H1 (cell line): ENCODE data around the gene TPSG1. TPM values are rescaled to one million over a fixed set of nuclear protein-coding genes. Genes with fewer than 3 reads are reported as not detected.
"Not testable (repeated sequence)": the region's sequence is repeated elsewhere in the genome, so short reads cannot be mapped to it uniquely, and the experiment has no call there.

Experiments
- CTCF ChIA-PET: fragments of 300-600 bp; sonication (Branson Sonifier 250); formaldehyde crosslinking; loops from one replicate; lab custom pipeline; 2021; ENCODE audit not compliant: partially characterized antibody; lab: Charles Lee
- POLR2A ChIA-PET: fragments of 300-600 bp; sonication (Branson Sonifier 250); formaldehyde crosslinking; loops from one replicate; lab custom pipeline; 2021; ENCODE audit warnings: inconsistent platforms; ENCODE audit not compliant: partially characterized antibody; lab: Charles Lee
- DNase-seq, 2 experiments: peaks; one replicate each; pipeline versions ENCODE4 v3.0.0 to v3.0.0-alpha.2; 2010 to 2022; ENCODE audit warnings: low spot score in 2 of 2, low read depth in 1 of 2, mixed read lengths in 1 of 2
- FAIRE-seq: peaks from 2 replicates; lab custom pipeline; 2011; peaks lifted over from hg19 to GRCh38; lab: Jason Lieb, UNC
- H2AFZ ChIP-seq: 2 replicates; pipeline ENCODE4 v1.8.1; 2012; ENCODE audit warnings: low read length, inconsistent platforms
- H2AK5ac ChIP-seq: 2 replicates; pipeline ENCODE4 v1.6.1; 2013; ENCODE audit warnings: low read depth, low read length
- H2BK120ac ChIP-seq: replicated peaks from 2 replicates; pipeline ENCODE3; 2013; ENCODE audit warnings: low read depth, low read length, inconsistent platforms
- H2BK12ac ChIP-seq: 2 replicates; pipeline ENCODE4 v1.6.1; 2013; ENCODE audit warnings: low read depth, low read length
- H2BK15ac ChIP-seq: 2 replicates; pipeline ENCODE4 v1.6.1; 2013; ENCODE audit warnings: low read length
- H2BK20ac ChIP-seq: 2 replicates; pipeline ENCODE4 v1.6.1; 2013; ENCODE audit warnings: low read length
- H2BK5ac ChIP-seq: 2 replicates; pipeline ENCODE4 v1.6.1; 2013; ENCODE audit warnings: low read depth, low read length
- H3K14ac ChIP-seq: 2 replicates; pipeline ENCODE4 v1.6.1; 2013; ENCODE audit warnings: inconsistent platforms; ENCODE audit not compliant: insufficient read length
- H3K18ac ChIP-seq: 2 replicates; pipeline ENCODE4 v1.6.1; 2013; ENCODE audit warnings: low read length; ENCODE audit errors: extremely low read depth
- H3K23ac ChIP-seq: 2 replicates; pipeline ENCODE4 v1.6.1; 2013; ENCODE audit warnings: inconsistent platforms; ENCODE audit not compliant: insufficient read length
- H3K23me2 ChIP-seq: 2 replicates; pipeline ENCODE4 v1.6.1; 2013; ENCODE audit warnings: low read depth, low read length
- H3K27ac ChIP-seq: 2 replicates; pipeline ENCODE4 v1.6.1; 2011; ENCODE audit warnings: low read depth, low read length, inconsistent platforms
- H3K27me3 ChIP-seq, 4 experiments: replicated peaks in 1 of 4; 1 replicate in 1 of 4; 2 replicates in 3 of 4; pipeline versions ENCODE4 v1.6.1 to v1.8.1; 2011 to 2013; ENCODE audit warnings: low read length in 3 of 4, mild to moderate bottlenecking in 3 of 4, inconsistent platforms in 2 of 4, mixed read lengths in 2 of 4, moderate library complexity in 1 of 4; ENCODE audit not compliant: control insufficient read depth in 3 of 4, insufficient read depth in 3 of 4; ENCODE audit errors: extremely low read depth in 1 of 4
- H3K36me3 ChIP-seq, 4 experiments: 2 replicates each; pipeline versions ENCODE4 v1.6.1 to v1.8.1; 2011 to 2013; ENCODE audit warnings: mild to moderate bottlenecking in 4 of 4, low read length in 3 of 4, moderate library complexity in 2 of 4, control low read depth in 1 of 4, inconsistent platforms in 1 of 4; ENCODE audit not compliant: insufficient read depth in 4 of 4, control insufficient read depth in 2 of 4
- H3K4ac ChIP-seq: replicated peaks from 2 replicates; pipeline ENCODE3; 2013; ENCODE audit warnings: low read length, low read depth, mixed read lengths, inconsistent platforms; ENCODE audit not compliant: insufficient read length
- H3K4me1 ChIP-seq, 4 experiments: replicated peaks in 1 of 4; 1 replicate in 1 of 4; 2 replicates in 3 of 4; pipeline versions ENCODE4 v1.6.1 to v1.8.1; 2011 to 2013; ENCODE audit warnings: low read length in 3 of 4, inconsistent platforms in 2 of 4, mixed read lengths in 1 of 4; ENCODE audit not compliant: insufficient read depth in 4 of 4, control insufficient read depth in 3 of 4
- H3K4me2 ChIP-seq, 2 experiments: 2 replicates each; pipeline versions ENCODE4 v1.6.1 to v1.8.1; 2011 to 2013; ENCODE audit warnings: low read depth in 2 of 2, low read length in 2 of 2, control low read depth in 1 of 2, inconsistent platforms in 1 of 2, mild to moderate bottlenecking in 1 of 2; ENCODE audit not compliant: insufficient read depth in 1 of 2
- H3K4me3 ChIP-seq, 4 experiments: fragments of 200-600, 300-600 bp in 1 of 4; sonication (generic), shearing (Covaris generic), sonication (Bioruptor Twin) in 1 of 4; 2 replicates each; pipeline versions ENCODE4 v1.5.1 to v1.8.1; 2011 to 2016; ENCODE audit warnings: low read length in 4 of 4, low read depth in 3 of 4, control low read depth in 2 of 4, inconsistent platforms in 2 of 4, mild to moderate bottlenecking in 2 of 4, mixed read lengths in 1 of 4, moderate library complexity in 1 of 4; ENCODE audit not compliant: insufficient read depth in 2 of 4; ENCODE audit errors: extremely low read depth in 1 of 4
- H3K56ac ChIP-seq: replicated peaks from 2 replicates; pipeline ENCODE3; 2013; ENCODE audit warnings: low read depth, mild to moderate bottlenecking, mixed read lengths, low read length, inconsistent platforms; ENCODE audit not compliant: insufficient read length
- H3K79me1 ChIP-seq: 2 replicates; pipeline ENCODE4 v1.6.1; 2013; ENCODE audit warnings: low read depth, low read length, control low read depth
- H3K79me2 ChIP-seq, 2 experiments: 2 replicates each; pipeline versions ENCODE4 v1.6.1 to v1.8.1; 2012 to 2013; ENCODE audit warnings: low read length in 2 of 2, mild to moderate bottlenecking in 2 of 2, inconsistent platforms in 1 of 2; ENCODE audit not compliant: insufficient read depth in 2 of 2, control insufficient read depth in 1 of 2
- H3K9ac ChIP-seq, 4 experiments: replicated peaks in 1 of 4; 1 replicate in 1 of 4; 2 replicates in 3 of 4; pipeline versions ENCODE4 v1.6.1 to v1.8.1; 2011 to 2013; ENCODE audit warnings: low read depth in 3 of 4, low read length in 3 of 4, control low read depth in 2 of 4, mild to moderate bottlenecking in 2 of 4, moderate library complexity in 2 of 4, inconsistent platforms in 1 of 4; ENCODE audit errors: extremely low read depth in 1 of 4
- H3K9me3 ChIP-seq, 2 experiments: 2 replicates each; pipeline versions ENCODE4 v1.6.1 to v1.8.1; 2012 to 2013; ENCODE audit warnings: mild to moderate bottlenecking in 2 of 2, moderate library complexity in 2 of 2, control low read depth in 1 of 2, inconsistent platforms in 1 of 2, low read depth in 1 of 2, low read length in 1 of 2, mixed read lengths in 1 of 2; ENCODE audit not compliant: insufficient read depth in 2 of 2
- H4K20me1 ChIP-seq, 2 experiments: replicated peaks in 1 of 2; 2 replicates each; pipeline versions ENCODE3 to v1.8.1; 2011 to 2013; ENCODE audit warnings: inconsistent platforms in 2 of 2, low read length in 2 of 2, mild to moderate bottlenecking in 1 of 2; ENCODE audit not compliant: insufficient read depth in 2 of 2, control insufficient read depth in 1 of 2
- H4K5ac ChIP-seq: 2 replicates; pipeline ENCODE4 v1.6.1; 2013; ENCODE audit warnings: low read length, low read depth, mixed read lengths, inconsistent platforms; ENCODE audit not compliant: insufficient read length
- H4K8ac ChIP-seq: 2 replicates; pipeline ENCODE4 v1.8.0; 2013; ENCODE audit warnings: mild to moderate bottlenecking, moderate library complexity, low read length, inconsistent platforms; ENCODE audit not compliant: insufficient read depth; ENCODE audit errors: extremely low read depth
- H4K91ac ChIP-seq: replicated peaks from 2 replicates; pipeline ENCODE3; 2013; ENCODE audit warnings: low read length, mixed read lengths, inconsistent platforms; ENCODE audit not compliant: insufficient read length
- WGBS, 2 experiments: shearing (Covaris generic) in 1 of 2; methylation state at CpG; one replicate each; pipeline versions ENCODE4 v1.1.6 to v1.1.7; 2013 to 2015; ENCODE audit warnings: low lambda C conversion rate in 2 of 2, mixed read lengths in 2 of 2, inconsistent platforms in 1 of 2, low coverage in 1 of 2, missing lambda C conversion rate in 1 of 2; ENCODE audit not compliant: insufficient replicate concordance in 2 of 2, insufficient coverage in 1 of 2, insufficient read length in 1 of 2; ENCODE audit errors: extremely low coverage in 1 of 2, missing lambda C conversion rate in 1 of 2; 5-methylcytosine and 5-hydroxymethylcytosine counted together
- polyA plus RNA-seq, 7 experiments: library from polyadenylated mRNA; depleted of rRNA in 3 of 7; stranded (reverse) in 5 of 7; unstranded in 2 of 7; fragments of >200 nt in 5 of 7; fragments of 200-250 nt in 2 of 7; gene quantifications; 1 replicate in 5 of 7; 2 replicates in 1 of 7; 4 replicates in 1 of 7; pipeline versions ENCODE4 v1.2.1 to v1.2.3, GENCODE V29; 2011 to 2013; ENCODE audit warnings: missing spikeins in 2 of 7, mixed read lengths in 2 of 7
- total RNA-seq: library from RNA; stranded (reverse); fragmentation: NEBNext Ultra II Directional; extraction: Animal tissue kit (Norgen Biotek cat#: 25700); gene quantifications from 2 replicates; pipeline ENCODE4 v1.2.1, GENCODE V29; 2021

TPSG1 gene
- total and polyA plus RNA-seq, 2 of the 8 experiments (the other 6 are each of a cell fraction or from before 2014, with no cell fraction given) = not detected

- CTCF ChIA-PET, H2BK20ac ChIP-seq, H3K18ac ChIP-seq, POLR2A ChIA-PET, H4K20me1 ChIP-seq, H3K27me3 ChIP-seq, H4K8ac ChIP-seq, H3K79me1 ChIP-seq, DNase-seq, H3K9me3 ChIP-seq, H3K14ac ChIP-seq, H2BK120ac ChIP-seq, H3K36me3 ChIP-seq, H2AK5ac ChIP-seq, H3K27ac ChIP-seq, H3K9ac ChIP-seq, H3K56ac ChIP-seq, H2AFZ ChIP-seq, H2BK12ac ChIP-seq, H3K4me2 ChIP-seq, H2BK15ac ChIP-seq, H3K4ac ChIP-seq, H2BK5ac ChIP-seq, H3K23me2 ChIP-seq, H4K91ac ChIP-seq, FAIRE-seq, H4K5ac ChIP-seq, H3K23ac ChIP-seq, H3K4me1 ChIP-seq, H3K4me3 ChIP-seq, H3K79me2 ChIP-seq: not testable (repeated sequence)
- 56% methylated on average over 3 of the region's 7 CpGs; no CpG with 5 or more reads in 1 of the 2 experiments for WGBS, 2 experiments
Measured at GRCh38 chr16:1228227-1228626, 3.2 kb upstream of the TPSG1 start.

GRCh38 chr16:1226692-1227091 is 1.6 kb upstream of the TPSG1 start:
- H2BK5ac ChIP-seq, H4K20me1 ChIP-seq, H2BK12ac ChIP-seq, H3K4me3 ChIP-seq, H3K18ac ChIP-seq, H3K14ac ChIP-seq, H3K9ac ChIP-seq, H3K27ac ChIP-seq, H3K23ac ChIP-seq, H2AK5ac ChIP-seq, H3K56ac ChIP-seq, H3K4ac ChIP-seq, H3K4me2 ChIP-seq, H2BK15ac ChIP-seq, H2BK120ac ChIP-seq, H3K79me2 ChIP-seq, H2AFZ ChIP-seq, DNase-seq, H3K27me3 ChIP-seq, CTCF ChIA-PET, H3K9me3 ChIP-seq, FAIRE-seq, H4K91ac ChIP-seq, H3K23me2 ChIP-seq, H2BK20ac ChIP-seq, H4K8ac ChIP-seq, POLR2A ChIA-PET, H3K36me3 ChIP-seq, H3K4me1 ChIP-seq, H3K79me1 ChIP-seq, H4K5ac ChIP-seq: not testable (repeated sequence)
- 72% methylated on average over 12 of the region's 14 CpGs; no CpG with 5 or more reads in 1 of the 2 experiments for WGBS, 2 experiments
